Right cardiac atrium (tissue), 5 donors: Measurements from ENCODE around the gene HEMGN. TPM values are rescaled to one million over a fixed set of nuclear protein-coding genes. Genes with fewer than 3 reads are reported as not detected.

Experiments used
- ATAC-seq, 2 donors: fragments of 200-7000 bp; cut with Tn5 transposase; one replicate each; pipeline versions ENCODE4 v1.8.0 to v1.9.1; 2020; ENCODE audit warnings: moderate library complexity in 2 of 2, mild to moderate bottlenecking in 1 of 2
- DNase-seq, 3 donors: peaks; one replicate each; pipeline ENCODE4 v3.0.0-alpha.2; 2020
- H3K27ac ChIP-seq: one replicate; pipeline ENCODE4 v1.5.1; 2013; ENCODE audit warnings: mild to moderate bottlenecking, low read length, control low read depth, moderate library complexity
- H3K27me3 ChIP-seq: one replicate; pipeline ENCODE4 v1.6.1; 2013; ENCODE audit not compliant: control insufficient read depth, insufficient read depth
- H3K4me1 ChIP-seq: one replicate; pipeline ENCODE4 v1.6.1; 2013; ENCODE audit warnings: low read length; ENCODE audit not compliant: control insufficient read depth, insufficient read depth
- H3K4me3 ChIP-seq: one replicate; pipeline ENCODE4 v1.5.1; 2013; ENCODE audit warnings: low read length, control low read depth
- H3K9me3 ChIP-seq: one replicate; pipeline ENCODE4 v1.6.1; 2013; ENCODE audit warnings: low read length; ENCODE audit not compliant: control insufficient read depth
- WGBS: extraction: QIAGEN DNeasy Blood & Tissue Kit; methylation state at CpG from one replicate; pipeline ENCODE4 v1.1.7; 2013; 5-methylcytosine and 5-hydroxymethylcytosine counted together
- intact Hi-C, 4 donors: fragments of 100-400 bp; cut with DNase I; formaldehyde crosslinking; loops; one replicate each; pipeline versions ENCODE4 v1.11.0 to v1.14.0; 2022 to 2023
- polyA plus RNA-seq: library from polyadenylated mRNA; stranded (reverse); fragments of 200-250 nt; gene quantifications from one replicate; pipeline ENCODE4 v1.2.3, GENCODE V29; 2013
- total RNA-seq, 4 donors: library from RNA; stranded (reverse); fragmentation: NEBNext Ultra II Directional; extraction: Animal tissue kit (Norgen Biotek cat#: 25700); gene quantifications; one replicate each; pipeline ENCODE4 v1.2.1, GENCODE V29; 2021
- donor health status: healthy with polysubstance abuse.
- donor health status: DM: no; HTN: yes; CAD: no.
- donor health status: DM: no; HTN: no; CAD: no.
- donor health status: DM: no; HTN: yes; CAD: no; lungs with severe emphysema.
- donor health status: DM: yes; HTN: yes; CAD: no.

Gene HEMGN
- total and polyA plus RNA-seq, 5 donors: not detected

DNA sequence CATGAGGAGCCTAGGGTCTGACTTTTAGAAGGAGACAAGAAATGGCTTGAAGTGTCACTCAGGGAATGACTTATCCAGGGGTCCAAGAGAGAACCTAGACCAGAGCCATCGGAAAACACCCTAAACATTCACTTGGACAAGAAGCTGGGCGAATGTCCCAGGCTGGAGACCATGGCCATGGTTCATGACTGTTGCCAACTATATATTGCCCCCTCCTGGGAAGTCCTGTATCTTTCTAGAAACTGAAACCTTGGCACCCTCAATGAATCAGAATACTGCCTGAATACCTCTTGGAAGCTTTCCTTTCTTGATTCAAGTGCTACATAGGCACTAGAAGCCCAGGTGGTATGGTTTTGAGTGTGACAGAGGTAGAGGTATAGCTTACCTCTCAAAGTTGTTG, 45.6 kb downstream of the HEMGN start:
- ATAC-seq: no peak
- no peak overlapping the region for H3K27ac ChIP-seq
- H3K4me3 ChIP-seq: no peak overlapping the region
- no peak for DNase-seq
- intact Hi-C loops: loop anchor here in 1 of 4 donors (10.0 kb wide), 1 partner anchor 178 kb away; no protein-coding TSS in a partner anchor
- peaks cover 2% of the 10 kb centered on the region for H3K9me3 ChIP-seq
- H3K27me3 ChIP-seq: no peaks in the 10 kb centered on the region
- WGBS: 85% methylated on average over 2 of the region's 2 CpGs
- no peaks in the 10 kb centered on the region for H3K4me1 ChIP-seq

DNA sequence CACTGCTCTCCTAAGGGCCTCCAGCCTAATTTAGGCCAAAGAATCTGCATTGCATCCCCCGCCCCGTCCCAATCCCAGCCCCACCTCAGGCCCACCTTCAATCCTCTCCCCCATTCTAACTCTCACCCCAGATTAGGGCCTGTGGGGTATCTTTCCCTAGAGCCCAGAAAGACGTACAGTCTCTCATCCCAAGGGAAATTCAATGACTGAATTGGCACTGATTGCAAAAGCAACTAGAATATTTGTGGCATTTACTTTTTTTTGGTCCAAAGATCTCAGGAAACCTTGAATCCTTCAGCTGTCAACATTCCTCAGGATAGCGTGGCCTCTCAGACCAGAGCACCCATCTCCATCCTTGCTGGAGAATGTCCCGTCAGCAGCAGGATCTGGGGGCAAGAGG, 46.2 kb downstream of the HEMGN start:
- Histone ChIP-seq H3K4me1 (no peaks in the 10 kb centered on the region), H3K27ac (no peak overlapping the region), H3K9me3 (peaks cover 2% of the 10 kb centered on the region), H3K27me3 (no peaks in the 10 kb centered on the region), H3K4me3 (no peak overlapping the region)
- intact Hi-C loops: loop anchor here in 1 of 4 donors (10.0 kb wide), 1 partner anchor 177 kb away; no protein-coding TSS in a partner anchor
- DNase-seq (no peak), ATAC-seq (no peak)
- 74% methylated on average over 5 of the region's 5 CpGs for WGBS

DNA sequence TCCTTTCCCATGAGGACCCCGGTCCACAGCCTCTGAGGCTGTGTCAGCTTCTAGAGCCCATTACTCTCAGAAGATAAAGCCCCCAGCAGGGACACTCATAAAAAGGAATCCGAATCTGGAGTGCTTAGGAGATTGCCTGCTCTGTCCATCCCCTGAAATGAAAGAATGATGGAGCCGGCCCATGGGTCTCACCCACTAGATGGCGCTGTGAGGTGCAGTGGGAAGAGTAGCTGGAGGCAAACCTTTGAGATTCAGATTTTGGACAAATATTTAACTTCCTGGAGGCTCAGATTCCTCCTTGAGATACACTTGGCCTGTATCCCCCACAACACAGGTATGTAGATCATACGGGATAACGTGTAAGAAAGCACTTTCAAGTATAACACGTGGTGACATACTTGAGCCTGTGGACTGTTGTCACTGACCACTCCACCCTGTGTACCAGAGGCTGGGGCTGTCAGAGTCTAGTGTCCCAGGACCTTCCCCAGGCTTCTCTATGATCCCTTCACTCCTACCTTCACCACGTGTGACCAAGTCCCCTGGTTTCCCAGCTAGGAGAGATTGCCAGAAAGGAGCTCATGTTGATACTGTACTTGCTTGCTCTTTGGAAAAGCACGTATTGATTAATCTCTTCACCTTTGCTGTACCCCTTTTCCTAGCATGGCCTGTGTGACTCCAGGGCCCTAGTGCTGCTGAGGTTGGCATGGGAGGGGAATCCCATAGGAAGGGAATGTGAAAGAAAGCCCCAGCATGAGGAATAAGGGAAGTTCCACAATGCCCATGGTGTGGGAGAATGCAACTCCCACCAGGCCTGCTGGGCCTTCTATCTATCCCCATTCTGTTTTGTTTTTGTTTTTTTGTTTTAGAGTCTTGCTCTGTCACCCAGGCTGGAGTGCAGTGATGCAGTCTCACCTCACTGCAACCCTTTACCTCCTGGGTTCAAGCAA, 47.8 kb downstream of the HEMGN start:
- Histone ChIP-seq H3K4me3 (no peak overlapping the region), H3K4me1 (no peaks in the 10 kb centered on the region), H3K9me3 (peaks cover 2% of the 10 kb centered on the region), H3K27me3 (no peaks in the 10 kb centered on the region), H3K27ac (no peak overlapping the region)
- no peak for ATAC-seq
- 43% methylated on average over 9 of the region's 9 CpGs for WGBS
- DNase-seq: no peak
- intact Hi-C loops: loop anchor here in 1 of 4 donors (10.0 kb wide), 1 partner anchor 175 kb away; no protein-coding TSS in a partner anchor

DNA sequence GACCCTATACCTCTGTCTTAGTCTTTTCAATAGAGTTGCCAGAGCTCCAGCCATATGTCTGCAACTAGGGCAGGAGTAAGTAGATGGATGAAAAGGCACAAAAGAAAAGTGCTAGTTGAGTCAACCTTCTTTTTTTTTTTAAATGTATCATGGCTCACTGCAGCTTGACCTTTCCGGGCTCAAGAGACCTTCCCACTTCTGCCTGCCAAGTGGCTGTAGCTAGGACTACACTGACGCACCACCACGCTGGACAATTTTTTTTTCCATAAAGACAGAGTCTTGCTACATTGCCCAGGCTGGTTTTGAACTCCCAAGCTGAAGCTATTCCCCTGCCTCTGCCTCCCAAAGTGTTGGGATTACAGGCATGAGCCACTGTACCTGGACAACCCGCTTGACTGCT, 57.6 kb downstream of the HEMGN start:
- H3K4me3 ChIP-seq: no peak overlapping the region
- H3K4me1 ChIP-seq: peaks cover 2% of the 10 kb centered on the region
- H3K27me3 ChIP-seq: no peaks in the 10 kb centered on the region
- H3K9me3 ChIP-seq: no peaks in the 10 kb centered on the region
- intact Hi-C loops: no loop called here
- WGBS: 54% methylated on average over 4 of the region's 4 CpGs
- peak in 1 of 2 donors; percentile 40 for ATAC-seq
- DNase-seq: peak in 1 of 3 donors; percentile 36
- H3K27ac ChIP-seq: no peak overlapping the region

Other genes starting within 250 kb of the HEMGN start
- 10 to 100 TPM in 2 of 4 donors, 1 to 10 TPM in 2; 7.1 to 10.7 (median 10.3) TPM for gene XPA, start 240.8 kb downstream of the HEMGN start, total RNA-seq
- gene XPA, start 240.8 kb downstream of the HEMGN start, polyA plus RNA-seq: 9.8 TPM
- not detected for gene FOXE1, start 84.9 kb downstream of the HEMGN start, total RNA-seq
- gene FOXE1, start 84.9 kb downstream of the HEMGN start, polyA plus RNA-seq: not detected
- 1 to 10 TPM; 7.7 to 9.5 (median 8.3) TPM for gene TRMO, start 15.7 kb downstream of the HEMGN start, total RNA-seq
- gene TRMO, start 15.7 kb downstream of the HEMGN start, polyA plus RNA-seq: 5.3 TPM
- 10 to 100 TPM; 60.4 to 74.5 (median 68.7) TPM for gene ANP32B, start 45.2 kb upstream of the HEMGN start, total RNA-seq
- 61.5 TPM for gene ANP32B, start 45.2 kb upstream of the HEMGN start, polyA plus RNA-seq
- gene NANS, start 118.6 kb upstream of the HEMGN start, total RNA-seq: 10 to 100 TPM; 25.0 to 32.4 (median 30.2) TPM
- 37.2 TPM for gene NANS, start 118.6 kb upstream of the HEMGN start, polyA plus RNA-seq
- gene TRIM14, start 181.1 kb upstream of the HEMGN start, total RNA-seq: 1 to 10 TPM; 3.8 to 8.1 (median 4.8) TPM
- gene TRIM14, start 181.1 kb upstream of the HEMGN start, polyA plus RNA-seq: 1.2 TPM